Measurements from ENCODE around the gene SELENOF. TPM values are rescaled to one million over a fixed set of nuclear protein-coding genes. Genes with fewer than 3 reads are reported as not detected.
"Not testable (repeated sequence)": the region's sequence is repeated elsewhere in the genome, so short reads cannot be mapped to it uniquely, and the experiment has no call there.

SELENOF gene
- total and polyA plus RNA-seq, 2 of the 13 experiments (the other 11 are each of a cell fraction or from before 2014, with no cell fraction given), result 133 to 163 TPM

DNA sequence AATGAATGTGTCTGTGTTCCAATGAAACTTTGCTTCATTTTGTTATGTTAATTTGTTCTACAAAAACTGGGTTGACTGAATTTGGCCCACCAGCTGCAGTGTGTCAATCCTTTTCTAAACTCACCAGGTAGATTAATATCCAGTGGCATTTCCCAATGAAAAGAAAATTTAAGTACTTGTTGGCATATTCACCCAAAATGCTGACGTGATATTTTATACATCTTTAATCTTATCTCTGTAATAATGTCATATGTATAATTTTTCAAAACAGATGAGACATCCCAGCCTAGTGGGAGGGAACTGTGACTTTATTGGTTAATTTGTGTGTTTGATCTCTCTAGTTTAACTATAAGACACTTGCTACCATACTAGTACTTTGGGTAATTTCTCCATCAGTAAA is 8.1 kb downstream of the SELENOF start:
- Histone ChIP-seq H3K4me2 (ENCODE audit: low read depth, low read length) (no peak overlapping the region), H3K9me3 (ENCODE audit: low read length) (no peaks in the 10 kb centered on the region), H3K79me2 (ENCODE audit: insufficient read depth, low read length) (peaks cover 92% of the 10 kb centered on the region), H3K4me1 (ENCODE audit: insufficient read depth, low read length) (peaks cover 37% of the 10 kb centered on the region), H3K4me3 (replicated peaks in 1 of 3; ENCODE audit: insufficient read depth in 1 of 3, low read depth in 2 of 3, low read length in 3 of 3) (no peak overlapping the region), H2AFZ (ENCODE audit: low read length) (no peak overlapping the region), H3K36me3 (replicated peaks in 1 of 2; ENCODE audit: control insufficient read depth in 1 of 2, insufficient read depth in 2 of 2, low read length in 2 of 2) (peaks cover 6 to 39% of the 10 kb centered on the region in 2 experiments; a peak in 4 of 5 replicates), H3K9ac (ENCODE audit: insufficient read depth, low read depth, low read length) (no peak overlapping the region), H4K20me1 (ENCODE audit: insufficient read depth, low read length) (peaks cover 24% of the 10 kb centered on the region), H3K27me3 (ENCODE audit: control insufficient read depth in 1 of 2, insufficient read depth in 2 of 2, low read length in 2 of 2) (no peaks in the 10 kb centered on the region), H3K27ac (ENCODE audit: extremely low read length, insufficient read depth, low read length) (no peak overlapping the region)
- ChIA-PET CTCF (ENCODE audit: low intra/inter-chr PET ratio, low total read pairs) (no interaction called here), POLR2A (no interaction called here)
- in situ Hi-C loops (cut with HindIII; ENCODE audit: extremely low pct_ligation_motif_present, low pct_unique_long_range_greater_than_20kb) (no loop called here), intact Hi-C loops (cut with micrococcal nuclease; ENCODE audit: unreplicated experiment) (no loop called here)
- DNase-seq (ENCODE audit: low spot score) (no peak), FAIRE-seq (no peak), ATAC-seq (no peak)
- TF ChIP-seq MAFF (IDR thresholded peaks at IDR 0.05; ENCODE audit: low read depth, low read length) (0 out of 2 replicates have a peak, but pooled peaks have one; percentile 16), ZNF460 (CRISPR knock-in tag; IDR thresholded peaks at IDR 0.05; ENCODE audit: borderline replicate concordance) (no peak), ZNF567 (CRISPR knock-in tag; IDR thresholded peaks at IDR 0.05; ENCODE audit: borderline replicate concordance) (no peak), MAFK (conservative IDR thresholded peaks at IDR 0.05 in 1 of 2, IDR thresholded peaks at IDR 0.05 in 1 of 2; ENCODE audit: low read length in 2 of 2) (peak; percentile 6 to 34; a peak in 2 of 4 replicates), NFE2L2 (IDR thresholded peaks at IDR 0.05; ENCODE audit: low read length) (no peak), GABPB1 (CRISPR knock-in tag; IDR thresholded peaks at IDR 0.05) (no peak), ZNF143 (CRISPR knock-in tag; IDR thresholded peaks at IDR 0.05) (no peak)
- TF ChIP-seq, protein P1, sequence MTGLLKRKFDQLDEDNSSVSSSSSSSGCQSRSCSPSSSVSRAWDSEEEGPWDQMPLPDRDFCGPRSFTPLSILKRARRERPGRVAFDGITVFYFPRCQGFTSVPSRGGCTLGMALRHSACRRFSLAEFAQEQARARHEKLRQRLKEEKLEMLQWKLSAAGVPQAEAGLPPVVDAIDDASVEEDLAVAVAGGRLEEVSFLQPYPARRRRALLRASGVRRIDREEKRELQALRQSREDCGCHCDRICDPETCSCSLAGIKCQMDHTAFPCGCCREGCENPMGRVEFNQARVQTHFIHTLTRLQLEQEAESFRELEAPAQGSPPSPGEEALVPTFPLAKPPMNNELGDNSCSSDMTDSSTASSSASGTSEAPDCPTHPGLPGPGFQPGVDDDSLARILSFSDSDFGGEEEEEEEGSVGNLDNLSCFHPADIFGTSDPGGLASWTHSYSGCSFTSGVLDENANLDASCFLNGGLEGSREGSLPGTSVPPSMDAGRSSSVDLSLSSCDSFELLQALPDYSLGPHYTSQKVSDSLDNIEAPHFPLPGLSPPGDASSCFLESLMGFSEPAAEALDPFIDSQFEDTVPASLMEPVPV (CRISPR knock-in tag; IDR thresholded peaks at IDR 0.05), result no peak
- TF ChIP-seq, protein P2, sequence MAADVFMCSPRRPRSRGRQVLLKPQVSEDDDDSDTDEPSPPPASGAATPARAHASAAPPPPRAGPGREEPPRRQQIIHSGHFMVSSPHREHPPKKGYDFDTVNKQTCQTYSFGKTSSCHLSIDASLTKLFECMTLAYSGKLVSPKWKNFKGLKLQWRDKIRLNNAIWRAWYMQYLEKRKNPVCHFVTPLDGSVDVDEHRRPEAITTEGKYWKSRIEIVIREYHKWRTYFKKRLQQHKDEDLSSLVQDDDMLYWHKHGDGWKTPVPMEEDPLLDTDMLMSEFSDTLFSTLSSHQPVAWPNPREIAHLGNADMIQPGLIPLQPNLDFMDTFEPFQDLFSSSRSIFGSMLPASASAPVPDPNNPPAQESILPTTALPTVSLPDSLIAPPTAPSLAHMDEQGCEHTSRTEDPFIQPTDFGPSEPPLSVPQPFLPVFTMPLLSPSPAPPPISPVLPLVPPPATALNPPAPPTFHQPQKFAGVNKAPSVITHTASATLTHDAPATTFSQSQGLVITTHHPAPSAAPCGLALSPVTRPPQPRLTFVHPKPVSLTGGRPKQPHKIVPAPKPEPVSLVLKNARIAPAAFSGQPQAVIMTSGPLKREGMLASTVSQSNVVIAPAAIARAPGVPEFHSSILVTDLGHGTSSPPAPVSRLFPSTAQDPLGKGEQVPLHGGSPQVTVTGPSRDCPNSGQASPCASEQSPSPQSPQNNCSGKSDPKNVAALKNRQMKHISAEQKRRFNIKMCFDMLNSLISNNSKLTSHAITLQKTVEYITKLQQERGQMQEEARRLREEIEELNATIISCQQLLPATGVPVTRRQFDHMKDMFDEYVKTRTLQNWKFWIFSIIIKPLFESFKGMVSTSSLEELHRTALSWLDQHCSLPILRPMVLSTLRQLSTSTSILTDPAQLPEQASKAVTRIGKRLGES (CRISPR knock-in tag; IDR thresholded peaks at IDR 0.05; ENCODE audit: borderline replicate concordance), result no peak
- TF ChIP-seq, protein P3, sequence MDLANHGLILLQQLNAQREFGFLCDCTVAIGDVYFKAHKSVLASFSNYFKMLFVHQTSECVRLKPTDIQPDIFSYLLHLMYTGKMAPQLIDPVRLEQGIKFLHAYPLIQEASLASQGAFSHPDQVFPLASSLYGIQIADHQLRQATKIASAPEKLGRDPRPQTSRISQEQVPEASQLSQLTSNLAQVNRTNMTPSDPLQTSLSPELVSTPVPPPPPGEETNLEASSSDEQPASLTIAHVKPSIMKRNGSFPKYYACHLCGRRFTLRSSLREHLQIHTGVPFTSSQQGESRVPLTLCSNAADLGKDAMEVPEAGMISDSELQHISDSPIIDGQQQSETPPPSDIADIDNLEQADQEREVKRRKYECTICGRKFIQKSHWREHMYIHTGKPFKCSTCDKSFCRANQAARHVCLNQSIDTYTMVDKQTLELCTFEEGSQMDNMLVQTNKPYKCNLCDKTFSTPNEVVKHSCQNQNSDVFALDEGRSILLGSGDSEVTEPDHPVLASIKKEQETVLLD (CRISPR knock-in tag; IDR thresholded peaks at IDR 0.05; ENCODE audit: low read depth), result no peak
- 0% methylated on average over 1 of the region's 1 CpG for WGBS (ENCODE audit: low lambda C conversion rate)
- no TSS peak for BruUV-seq (replicated peaks)

DNA sequence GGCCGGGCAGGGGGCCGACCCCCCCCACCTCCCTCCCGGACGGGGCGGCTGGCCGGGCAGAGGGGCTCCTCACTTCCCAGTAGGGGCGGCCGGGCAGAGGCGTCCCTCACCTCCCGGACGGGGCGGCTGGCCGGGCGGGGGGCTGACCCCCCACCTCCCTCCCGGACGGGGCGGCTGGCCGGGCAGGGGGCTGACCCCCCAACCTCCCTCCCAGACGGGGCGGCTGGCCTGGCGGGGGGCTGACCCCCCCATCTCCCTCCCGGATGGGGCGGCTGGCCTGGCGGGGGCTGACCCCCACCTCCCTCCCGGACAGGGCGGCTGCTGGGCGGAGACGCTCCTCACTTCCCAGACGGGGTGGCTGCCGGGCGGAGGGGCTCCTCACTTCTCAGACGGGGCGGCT is 14.5 kb downstream of the SELENOF start:
- H3K9ac ChIP-seq (ENCODE audit: insufficient read depth, low read depth, low read length); POLR2A ChIA-PET; intact Hi-C loops (cut with micrococcal nuclease; ENCODE audit: unreplicated experiment); DNase-seq (ENCODE audit: low spot score); H3K27me3 ChIP-seq (ENCODE audit: control insufficient read depth in 1 of 2, insufficient read depth in 2 of 2, low read length in 2 of 2); H3K4me2 ChIP-seq (ENCODE audit: low read depth, low read length); in situ Hi-C loops (cut with HindIII; ENCODE audit: extremely low pct_ligation_motif_present, low pct_unique_long_range_greater_than_20kb); H3K9me3 ChIP-seq (ENCODE audit: low read length); CTCF ChIA-PET (ENCODE audit: low intra/inter-chr PET ratio, low total read pairs); H4K20me1 ChIP-seq (ENCODE audit: insufficient read depth, low read length); FAIRE-seq; H2AFZ ChIP-seq (ENCODE audit: low read length); H3K4me3 ChIP-seq (replicated peaks in 1 of 3; ENCODE audit: insufficient read depth in 1 of 3, low read depth in 2 of 3, low read length in 3 of 3); H3K4me1 ChIP-seq (ENCODE audit: insufficient read depth, low read length); H3K27ac ChIP-seq (ENCODE audit: extremely low read length, insufficient read depth, low read length); ATAC-seq; BruUV-seq (replicated peaks): not testable (repeated sequence)
- peaks cover 37% of the 10 kb centered on the region for H3K79me2 ChIP-seq (ENCODE audit: insufficient read depth, low read length)
- WGBS (ENCODE audit: low lambda C conversion rate), result no CpG with 5 or more reads among the region's 33 CpGs
- H3K36me3 ChIP-seq (replicated peaks in 1 of 2; ENCODE audit: control insufficient read depth in 1 of 2, insufficient read depth in 2 of 2, low read length in 2 of 2), result peaks cover 7 to 30% of the 10 kb centered on the region in 2 experiments
